ENCODE results near the gene GAMT. TPM values are rescaled to one million over a fixed set of nuclear protein-coding genes. Genes with fewer than 3 reads are reported as not detected.

GAMT gene
- total RNA-seq, 1 donor from 2014 or later: 7.8 TPM

DNA sequence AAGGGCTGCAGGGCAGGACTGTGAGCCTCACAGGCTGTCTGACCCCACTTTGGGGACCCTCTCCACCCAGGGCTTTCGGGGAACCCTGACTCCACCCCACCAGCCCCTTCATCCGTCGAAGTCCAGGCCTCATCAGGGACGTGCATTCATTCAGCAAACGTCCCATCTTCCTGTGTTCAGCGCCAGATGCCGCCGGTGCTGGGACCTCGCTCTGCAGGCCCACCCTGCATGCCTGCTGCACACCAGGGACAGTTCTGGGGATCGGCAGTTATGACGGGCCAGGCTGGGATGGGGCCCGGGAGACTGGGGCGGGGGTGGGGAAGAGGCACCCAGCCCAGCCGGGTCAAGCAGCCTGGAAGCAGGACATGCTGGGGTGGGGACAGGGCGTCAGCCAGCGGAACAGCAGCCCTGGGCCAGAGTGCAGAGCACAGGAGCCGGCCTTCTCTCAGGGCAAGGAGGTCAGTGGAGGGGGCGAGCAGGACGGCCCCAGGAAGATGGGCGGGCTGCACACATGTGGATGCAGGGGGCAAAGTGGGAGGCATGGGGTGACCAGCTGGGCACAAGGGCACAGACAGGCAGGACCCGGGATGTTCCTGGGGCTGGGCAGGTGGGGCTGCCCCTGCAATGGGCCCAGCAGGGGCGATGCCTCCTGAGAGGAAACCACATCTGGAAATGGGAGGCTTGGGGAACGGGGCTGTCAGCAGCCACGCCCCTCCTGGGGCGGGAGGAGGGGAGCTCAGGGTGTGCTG is 5.1 kb downstream of the GAMT start:
- H3K4me3 ChIP-seq: no peak overlapping the region
- DNase-seq (no peak), ATAC-seq (no peak)
- H3K27me3 ChIP-seq (ENCODE audit: low read depth): peaks cover 14% of the 10 kb centered on the region
- no peaks in the 10 kb centered on the region for H3K9me3 ChIP-seq
- TF ChIP-seq, protein P1, sequence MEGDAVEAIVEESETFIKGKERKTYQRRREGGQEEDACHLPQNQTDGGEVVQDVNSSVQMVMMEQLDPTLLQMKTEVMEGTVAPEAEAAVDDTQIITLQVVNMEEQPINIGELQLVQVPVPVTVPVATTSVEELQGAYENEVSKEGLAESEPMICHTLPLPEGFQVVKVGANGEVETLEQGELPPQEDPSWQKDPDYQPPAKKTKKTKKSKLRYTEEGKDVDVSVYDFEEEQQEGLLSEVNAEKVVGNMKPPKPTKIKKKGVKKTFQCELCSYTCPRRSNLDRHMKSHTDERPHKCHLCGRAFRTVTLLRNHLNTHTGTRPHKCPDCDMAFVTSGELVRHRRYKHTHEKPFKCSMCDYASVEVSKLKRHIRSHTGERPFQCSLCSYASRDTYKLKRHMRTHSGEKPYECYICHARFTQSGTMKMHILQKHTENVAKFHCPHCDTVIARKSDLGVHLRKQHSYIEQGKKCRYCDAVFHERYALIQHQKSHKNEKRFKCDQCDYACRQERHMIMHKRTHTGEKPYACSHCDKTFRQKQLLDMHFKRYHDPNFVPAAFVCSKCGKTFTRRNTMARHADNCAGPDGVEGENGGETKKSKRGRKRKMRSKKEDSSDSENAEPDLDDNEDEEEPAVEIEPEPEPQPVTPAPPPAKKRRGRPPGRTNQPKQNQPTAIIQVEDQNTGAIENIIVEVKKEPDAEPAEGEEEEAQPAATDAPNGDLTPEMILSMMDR (IDR thresholded peaks at IDR 0.05): no peak
- no peak overlapping the region for H3K27ac ChIP-seq
- H3K4me1 ChIP-seq: peaks cover 11% of the 10 kb centered on the region
- peaks cover 31% of the 10 kb centered on the region for H3K36me3 ChIP-seq
- intact Hi-C loops (cut with DNase I): no loop called here

DNA sequence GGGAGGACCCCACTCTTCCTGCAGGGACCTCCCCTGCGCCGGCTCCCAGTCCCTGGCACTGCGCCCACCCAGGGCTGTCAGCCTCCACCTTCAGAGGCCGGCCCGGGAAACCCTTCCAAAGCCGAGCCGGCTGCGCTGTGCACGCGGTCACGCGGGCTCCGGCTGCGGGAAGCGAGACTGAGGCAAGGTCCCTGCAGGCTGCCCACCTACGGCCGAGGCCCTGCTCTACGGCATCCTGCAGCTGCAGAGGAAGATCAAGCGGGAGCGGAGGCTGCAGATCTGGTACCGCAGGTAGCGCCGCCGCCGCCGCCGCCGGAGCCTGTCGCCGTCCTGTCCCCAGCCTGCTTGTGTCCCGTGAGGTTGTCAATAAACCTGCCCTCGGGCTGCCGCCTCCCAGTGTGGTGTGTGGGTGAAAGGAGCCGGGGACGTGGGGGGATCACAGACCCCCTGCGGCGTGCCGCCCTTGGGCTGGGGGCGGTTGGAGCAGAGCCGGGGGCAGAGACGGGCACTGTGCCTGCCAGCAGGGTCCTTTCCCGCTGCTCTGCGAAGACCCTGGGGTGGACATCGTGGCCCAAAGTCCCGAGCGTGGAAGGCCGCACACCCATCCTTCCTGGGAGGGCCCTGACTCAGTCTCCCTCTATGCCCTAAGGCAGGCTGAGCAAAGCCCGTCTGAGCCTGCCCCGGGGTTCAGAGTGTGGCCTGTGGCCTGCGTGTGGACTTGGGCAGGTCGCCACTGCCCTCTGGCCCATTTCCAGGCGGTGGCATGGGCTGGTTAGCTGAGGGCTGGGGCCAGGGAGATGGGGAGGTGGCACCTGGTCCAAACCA is 5.9 kb downstream of the GAMT start:
- ATAC-seq (no peak), DNase-seq (no peak)
- TF ChIP-seq, protein P1 (IDR thresholded peaks at IDR 0.05): no peak
- intact Hi-C loops (cut with DNase I): no loop called here
- Histone ChIP-seq H3K36me3 (peaks cover 39% of the 10 kb centered on the region), H3K27ac (no peak overlapping the region), H3K4me3 (no peak overlapping the region), H3K27me3 (ENCODE audit: low read depth) (peaks cover 6% of the 10 kb centered on the region), H3K9me3 (no peaks in the 10 kb centered on the region), H3K4me1 (peaks cover 3% of the 10 kb centered on the region)

DNA sequence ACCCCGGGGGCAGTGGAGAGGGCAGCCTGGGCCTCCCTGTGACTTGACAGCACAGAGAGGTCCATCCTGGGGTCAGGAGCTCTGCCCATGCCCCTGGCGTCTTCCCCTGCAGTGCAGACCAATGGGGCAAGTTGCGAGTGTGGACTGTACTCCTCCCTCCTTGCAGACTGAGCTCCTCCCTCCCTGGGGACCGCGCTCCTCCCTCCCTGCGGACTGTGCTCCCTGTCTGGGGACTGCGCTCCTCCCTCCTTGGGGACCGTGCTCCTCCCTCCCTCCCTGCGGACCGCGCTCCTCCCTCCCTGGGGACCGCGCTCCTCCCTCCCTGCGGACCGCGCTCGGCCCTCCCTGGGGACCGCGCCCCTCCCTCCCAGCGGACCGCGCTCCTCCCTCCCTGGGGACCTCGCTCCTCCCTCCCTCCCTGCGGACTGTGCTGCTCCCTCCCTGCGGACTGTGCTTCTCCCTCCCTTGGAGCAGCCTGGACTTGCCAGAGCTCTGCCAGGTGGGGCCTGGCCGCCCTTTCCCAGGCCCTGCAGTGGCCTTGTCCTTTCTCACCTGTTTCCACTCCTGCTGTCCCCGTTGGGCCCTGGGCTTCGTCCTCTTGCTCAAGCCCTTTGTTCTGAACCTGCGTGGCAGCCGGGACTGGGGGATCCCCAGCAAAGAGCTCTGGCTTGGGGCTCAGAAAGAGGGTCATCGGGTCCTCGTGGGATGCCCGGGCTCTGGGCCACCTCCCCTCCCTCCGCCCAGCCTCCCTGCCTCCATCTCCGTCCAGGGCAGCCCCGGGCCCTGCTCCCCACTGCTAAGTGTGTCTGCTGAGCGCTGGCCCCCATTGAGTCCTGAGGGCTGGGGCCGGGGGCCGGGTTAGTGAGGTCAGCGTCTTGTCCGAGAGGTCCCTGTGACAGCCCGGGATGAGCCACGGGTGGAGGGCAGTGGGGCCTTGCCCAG is 6.8 kb downstream of the GAMT start:
- intact Hi-C loops (cut with DNase I): no loop called here
- Histone ChIP-seq H3K27ac (no peak overlapping the region), H3K4me1 (no peaks in the 10 kb centered on the region), H3K9me3 (no peaks in the 10 kb centered on the region), H3K36me3 (peaks cover 45% of the 10 kb centered on the region), H3K27me3 (ENCODE audit: low read depth) (peaks cover 3% of the 10 kb centered on the region), H3K4me3 (no peak overlapping the region)
- DNase-seq (no peak), ATAC-seq (peak in 1 of 2 donors; percentile 2)
- TF ChIP-seq, protein P1 (IDR thresholded peaks at IDR 0.05): no peak

DNA sequence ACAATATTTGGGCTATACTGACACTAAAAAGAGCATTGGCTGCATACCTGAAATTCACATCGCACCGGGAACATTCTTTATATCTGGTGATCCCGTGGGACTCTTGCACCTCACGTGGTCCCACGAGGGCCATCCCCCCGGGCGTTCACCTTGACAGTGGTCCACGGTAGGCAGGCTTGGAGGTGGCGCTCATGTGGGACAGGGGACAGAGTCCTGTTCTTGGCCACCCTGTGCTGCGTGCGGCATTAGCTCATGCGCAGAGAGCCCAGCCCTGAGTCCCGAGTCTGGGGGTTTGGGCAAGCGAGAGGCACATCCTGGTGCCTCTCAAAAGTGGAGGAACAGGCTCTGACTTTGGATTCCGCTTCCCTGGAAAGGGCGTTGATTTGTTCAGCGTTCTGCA is 7.5 kb downstream of the GAMT start:
- no peaks in the 10 kb centered on the region for H3K27me3 ChIP-seq (ENCODE audit: low read depth)
- TF ChIP-seq, protein P1 (IDR thresholded peaks at IDR 0.05): no peak
- DNase-seq (no peak), ATAC-seq (no peak)
- peaks cover 52% of the 10 kb centered on the region for H3K36me3 ChIP-seq
- intact Hi-C loops (cut with DNase I): no loop called here
- H3K27ac ChIP-seq: no peak overlapping the region
- no peaks in the 10 kb centered on the region for H3K4me1 ChIP-seq
- no peaks in the 10 kb centered on the region for H3K9me3 ChIP-seq
- H3K4me3 ChIP-seq: no peak overlapping the region

DNA sequence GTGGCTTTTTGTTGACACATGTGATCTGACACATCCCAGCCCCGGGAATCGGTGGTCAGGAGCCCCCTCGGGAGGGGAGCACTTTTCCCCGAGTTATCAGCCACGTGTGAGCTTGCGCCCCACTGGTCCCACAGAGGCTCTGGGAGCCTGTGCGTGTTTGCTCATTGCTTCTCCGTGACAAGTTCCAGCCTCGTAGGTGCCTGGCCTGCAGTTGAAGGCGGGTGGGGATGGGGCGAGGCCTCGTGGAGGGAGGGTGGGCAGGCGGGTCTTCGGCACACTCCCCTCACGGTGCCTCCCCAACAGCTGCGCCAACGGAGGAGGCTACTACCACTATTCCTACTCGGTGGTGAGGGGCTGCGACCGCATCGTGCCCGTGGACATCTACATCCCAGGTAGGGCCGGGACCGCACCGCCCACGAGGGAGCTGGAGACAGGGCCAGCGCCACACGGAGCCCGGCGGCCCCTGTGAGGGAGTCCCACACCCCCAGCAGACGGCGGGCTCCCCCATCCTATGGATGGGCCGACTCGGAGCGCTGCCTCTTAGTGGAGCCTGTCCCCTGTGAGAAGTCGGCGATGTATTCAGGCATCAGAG is 8.3 kb downstream of the GAMT start:
- ATAC-seq: no peak
- intact Hi-C loops (cut with DNase I): no loop called here
- no peaks in the 10 kb centered on the region for H3K4me1 ChIP-seq
- peaks cover 60% of the 10 kb centered on the region for H3K36me3 ChIP-seq
- no peak overlapping the region for H3K27ac ChIP-seq
- no peaks in the 10 kb centered on the region for H3K9me3 ChIP-seq
- no peaks in the 10 kb centered on the region for H3K27me3 ChIP-seq (ENCODE audit: low read depth)
- no peak overlapping the region for H3K4me3 ChIP-seq
- no peak for DNase-seq
- TF ChIP-seq, protein P1 (IDR thresholded peaks at IDR 0.05): no peak

All from lower lobe of right lung (tissue), 2 donors.